Right lobe of liver (tissue), 6 donors: ENCODE results near the gene FGA. TPM values are rescaled to one million over a fixed set of nuclear protein-coding genes. Genes with fewer than 3 reads are reported as not detected.

Experiments
- ATAC-seq, 4 donors: fragments of 200-7000 bp; cut with Tn5 transposase; one replicate each; pipeline ENCODE4 v1.9.1; 2020; ENCODE audit warnings: mild to moderate bottlenecking in 4 of 4, moderate library complexity in 4 of 4
- DNase-seq, 3 donors: peaks; one replicate each; pipeline ENCODE4 v3.0.0-alpha.2; 2020
- H3K27ac ChIP-seq, 3 donors: fragments of 200-600 bp; one replicate each; pipeline ENCODE4 v1.8.0; 2022
- H3K27me3 ChIP-seq, 2 donors: fragments of 200-600 bp; one replicate each; pipeline ENCODE4 v1.8.0; 2022
- H3K36me3 ChIP-seq, 4 donors: fragments of 200-600 bp; sonication (generic) in 1 of 4; one replicate each; pipeline versions ENCODE4 v1.5.1 to v1.8.0; 2017 to 2022; ENCODE audit warnings: control low read depth in 1 of 4
- H3K4me1 ChIP-seq, 4 donors: fragments of 200-600 bp; sonication (generic) in 1 of 4; one replicate each; pipeline versions ENCODE4 v1.5.1 to v1.8.0; 2017 to 2022; ENCODE audit warnings: control low read depth in 1 of 4
- H3K4me3 ChIP-seq, 3 donors: fragments of 200-600 bp; one replicate each; pipeline ENCODE4 v1.8.0; 2022
- H3K9me3 ChIP-seq, 4 donors: fragments of 200-600 bp; sonication (generic) in 1 of 4; one replicate each; pipeline versions ENCODE4 v1.5.1 to v1.8.0; 2017 to 2022; ENCODE audit warnings: control low read depth in 1 of 4
- POLR2A ChIP-seq: fragments of 450-650 bp; IDR thresholded peaks from one replicate; pipeline ENCODE4 v1.6.1; 2017; ENCODE audit warnings: antibody characterized with exemption, mild to moderate bottlenecking
- WGBS: methylation state at CpG from one replicate; pipeline ENCODE4 v1.1.6; 2018; ENCODE audit warnings: low coverage, low lambda C conversion rate; ENCODE audit not compliant: insufficient coverage; ENCODE audit errors: missing lambda C conversion rate; 5-methylcytosine and 5-hydroxymethylcytosine counted together
- intact Hi-C, 2 donors: fragments of 100-400 bp; cut with DNase I; formaldehyde crosslinking; loops; one replicate each; pipeline versions ENCODE4 v1.11.2 to v1.14.1; 2022
- total RNA-seq, 6 experiments: library from RNA; depleted of rRNA in 2 of 6; stranded (reverse); fragments of >200 nt in 2 of 6; fragmentation: NEBNext Ultra II Directional in 3 of 6; extraction: Animal tissue kit (Norgen Biotek cat#: 25700) in 3 of 6; gene quantifications; one replicate each; pipeline versions ENCODE4 v1.1.0 to v1.2.4, GENCODE V29; 2016 to 2023
- TF ChIP-seq, protein P1 (sequence below), 4 donors: fragments of 200-600 bp in 3 of 4; fragments of 450-650 bp in 1 of 4; IDR thresholded peaks; one replicate each; pipeline versions ENCODE4 v1.5.1 to v1.8.0; 2016 to 2022; ENCODE audit warnings: antibody characterized with exemption in 4 of 4, mild to moderate bottlenecking in 2 of 4
- donor health status: DM: no; HTN: yes; CAD: no.
- donor health status: DM: no; HTN: no; CAD: no.
- donor health status: DM: no; HTN: no; CAD: no.
- donor health status: DM: no; HTN: yes; CAD: no.
- donor health status: DM: no; HTN: yes; CAD: no.

The FGA gene
- total RNA-seq, 6 experiments from 2014 or later, result 8,384 to 20,319 (median 15,496) TPM

DNA sequence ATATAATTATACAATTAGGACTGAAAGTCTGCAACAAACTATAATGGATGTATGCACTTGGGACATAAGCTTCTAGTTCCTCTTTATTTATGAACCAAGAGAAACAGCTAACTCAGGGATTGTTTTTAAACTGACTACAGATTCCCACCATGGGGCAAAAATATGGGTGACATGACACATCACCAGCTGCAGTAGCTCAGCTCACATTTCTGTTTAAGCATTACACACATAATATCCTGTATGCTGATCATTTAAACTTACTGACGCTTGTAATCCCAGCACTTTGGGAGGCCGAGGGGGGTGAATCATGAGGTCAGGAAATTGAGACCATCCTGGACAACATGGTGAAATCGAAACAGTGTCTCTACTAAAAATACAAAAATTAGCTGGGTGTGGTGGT lies 16.2 kb downstream of the FGA start:
- intact Hi-C loops, result no loop called here
- TF ChIP-seq POLR2A, result no peak
- TF ChIP-seq, protein P1, sequence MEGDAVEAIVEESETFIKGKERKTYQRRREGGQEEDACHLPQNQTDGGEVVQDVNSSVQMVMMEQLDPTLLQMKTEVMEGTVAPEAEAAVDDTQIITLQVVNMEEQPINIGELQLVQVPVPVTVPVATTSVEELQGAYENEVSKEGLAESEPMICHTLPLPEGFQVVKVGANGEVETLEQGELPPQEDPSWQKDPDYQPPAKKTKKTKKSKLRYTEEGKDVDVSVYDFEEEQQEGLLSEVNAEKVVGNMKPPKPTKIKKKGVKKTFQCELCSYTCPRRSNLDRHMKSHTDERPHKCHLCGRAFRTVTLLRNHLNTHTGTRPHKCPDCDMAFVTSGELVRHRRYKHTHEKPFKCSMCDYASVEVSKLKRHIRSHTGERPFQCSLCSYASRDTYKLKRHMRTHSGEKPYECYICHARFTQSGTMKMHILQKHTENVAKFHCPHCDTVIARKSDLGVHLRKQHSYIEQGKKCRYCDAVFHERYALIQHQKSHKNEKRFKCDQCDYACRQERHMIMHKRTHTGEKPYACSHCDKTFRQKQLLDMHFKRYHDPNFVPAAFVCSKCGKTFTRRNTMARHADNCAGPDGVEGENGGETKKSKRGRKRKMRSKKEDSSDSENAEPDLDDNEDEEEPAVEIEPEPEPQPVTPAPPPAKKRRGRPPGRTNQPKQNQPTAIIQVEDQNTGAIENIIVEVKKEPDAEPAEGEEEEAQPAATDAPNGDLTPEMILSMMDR (IDR thresholded peaks at IDR 0.05), result no peak
- Histone ChIP-seq H3K27me3 (no peaks in the 10 kb centered on the region), H3K36me3 (peaks cover 0 to 15% (median 6%) of the 10 kb centered on the region in 4 donors), H3K4me1 (peaks cover 0 to 45% (median 7%) of the 10 kb centered on the region in 4 donors), H3K27ac (peak overlapping the region in 1 of 3 donors; percentile 26), H3K4me3 (no peak overlapping the region), H3K9me3 (no peaks in the 10 kb centered on the region)
- WGBS, result 97% methylated on average over 3 of the region's 3 CpGs
- DNase-seq, result no peak
- ATAC-seq, result no peak

DNA sequence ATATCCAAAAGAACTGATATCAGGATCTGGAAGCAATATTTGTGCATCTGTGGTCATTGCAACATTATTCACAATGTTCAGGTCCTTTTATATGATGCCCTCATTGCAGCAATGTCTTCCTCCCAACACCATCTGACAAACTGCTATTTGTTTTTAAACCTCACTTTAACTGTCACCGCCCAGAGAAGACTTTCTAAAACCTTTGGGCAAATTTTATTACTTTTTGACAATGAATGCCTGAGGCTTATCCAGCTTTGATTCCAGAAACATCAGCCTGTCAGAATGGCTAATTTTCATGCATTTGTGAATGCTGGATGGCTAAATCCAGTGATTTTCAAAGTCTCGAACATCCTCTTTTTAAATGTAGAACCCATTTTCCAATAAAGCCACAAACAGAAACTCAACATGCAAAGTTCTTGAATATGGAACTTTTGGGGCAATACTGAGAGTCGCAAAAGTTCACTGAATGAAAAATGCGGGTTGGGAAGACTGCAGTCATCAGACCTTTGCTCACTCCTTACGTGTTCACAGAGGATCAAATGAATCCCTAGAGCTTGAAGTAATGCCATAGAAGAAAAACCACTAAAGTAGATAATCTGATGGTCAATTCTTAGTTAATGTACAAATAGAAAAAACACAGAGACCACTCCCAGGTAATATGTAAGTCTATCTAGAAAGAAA lies 17.2 kb downstream of the FGA start:
- Histone ChIP-seq H3K9me3 (no peaks in the 10 kb centered on the region), H3K27me3 (no peaks in the 10 kb centered on the region), H3K27ac (peak overlapping the region in 2 of 3 donors; percentile 9 to 91), H3K4me3 (no peak overlapping the region), H3K4me1 (peaks cover 0 to 37% (median 6%) of the 10 kb centered on the region in 4 donors), H3K36me3 (peaks cover 0 to 25% (median 11%) of the 10 kb centered on the region in 4 donors)
- 23% methylated on average over 5 of the region's 5 CpGs for WGBS
- no peak for TF ChIP-seq POLR2A
- TF ChIP-seq, protein P1 (IDR thresholded peaks at IDR 0.05), result no peak
- intact Hi-C loops, result no loop called here
- DNase-seq (no peak), ATAC-seq (peak in 1 of 4 donors; percentile 13)

DNA sequence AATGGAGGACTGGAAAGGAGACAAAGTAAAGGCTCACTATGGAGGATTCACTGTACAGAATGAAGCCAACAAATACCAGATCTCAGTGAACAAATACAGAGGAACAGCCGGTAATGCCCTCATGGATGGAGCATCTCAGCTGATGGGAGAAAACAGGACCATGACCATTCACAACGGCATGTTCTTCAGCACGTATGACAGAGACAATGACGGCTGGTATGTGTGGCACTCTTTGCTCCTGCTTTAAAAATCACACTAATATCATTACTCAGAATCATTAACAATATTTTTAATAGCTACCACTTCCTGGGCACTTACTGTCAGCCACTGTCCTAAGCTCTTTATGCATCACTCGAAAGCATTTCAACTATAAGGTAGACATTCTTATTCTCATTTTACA lies 21.0 kb downstream of the FGA start:
- ATAC-seq (peak in 2 of 4 donors; percentile 0 to 2), DNase-seq (no peak)
- H3K27ac ChIP-seq, result peak overlapping the region in 2 of 3 donors; percentile 0 to 91
- H3K4me1 ChIP-seq, result peaks cover 0 to 38% (median 0%) of the 10 kb centered on the region in 4 donors
- H3K27me3 ChIP-seq, result no peaks in the 10 kb centered on the region
- intact Hi-C loops, result loop anchor here in 1 of 2 donors (5.0 kb wide), 1 partner anchor 43 kb away; the partner anchor contains the start of gene FGG
- H3K36me3 ChIP-seq, result peaks cover 0 to 62% (median 24%) of the 10 kb centered on the region in 4 donors
- H3K4me3 ChIP-seq, result no peak overlapping the region
- TF ChIP-seq, protein P1 (IDR thresholded peaks at IDR 0.05), result no peak
- peak; percentile 51 for TF ChIP-seq POLR2A
- no peaks in the 10 kb centered on the region for H3K9me3 ChIP-seq
- 55% methylated on average over 5 of the region's 5 CpGs for WGBS

DNA sequence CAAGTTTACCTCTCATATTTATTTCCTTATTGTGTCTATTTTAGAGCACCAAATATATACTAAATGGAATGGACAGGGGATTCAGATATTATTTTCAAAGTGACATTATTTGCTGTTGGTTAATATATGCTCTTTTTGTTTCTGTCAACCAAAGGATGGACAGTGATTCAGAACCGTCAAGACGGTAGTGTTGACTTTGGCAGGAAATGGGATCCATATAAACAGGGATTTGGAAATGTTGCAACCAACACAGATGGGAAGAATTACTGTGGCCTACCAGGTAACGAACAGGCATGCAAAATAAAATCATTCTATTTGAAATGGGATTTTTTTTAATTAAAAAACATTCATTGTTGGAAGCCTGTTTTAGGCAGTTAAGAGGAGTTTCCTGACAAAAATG lies 21.5 kb downstream of the FGA start:
- no peak overlapping the region for H3K4me3 ChIP-seq
- peaks cover 0 to 63% (median 24%) of the 10 kb centered on the region in 4 donors for H3K36me3 ChIP-seq
- no peaks in the 10 kb centered on the region for H3K9me3 ChIP-seq
- TF ChIP-seq POLR2A, result no peak
- TF ChIP-seq, protein P1 (IDR thresholded peaks at IDR 0.05), result no peak
- peak overlapping the region in 2 of 3 donors; percentile 0 to 91 for H3K27ac ChIP-seq
- WGBS, result 11% methylated on average over 3 of the region's 3 CpGs
- no peak for DNase-seq
- peak in 1 of 4 donors; percentile 1 for ATAC-seq
- H3K27me3 ChIP-seq, result no peaks in the 10 kb centered on the region
- H3K4me1 ChIP-seq, result peaks cover 0 to 38% (median 0%) of the 10 kb centered on the region in 4 donors
- intact Hi-C loops, result loop anchor here in 1 of 2 donors (5.0 kb wide), 1 partner anchor 43 kb away; the partner anchor contains the start of gene FGG
